ENCODE data around the gene ABCA1.

- TF ChIP-seq CTCF (IDR thresholded peaks at IDR 0.05; ENCODE audit: low read depth, low read length) (no peak), POLR2A (IDR thresholded peaks at IDR 0.05; ENCODE audit: extremely low read depth, insufficient read length) (no peak), MYC (IDR thresholded peaks at IDR 0.05; ENCODE audit: low read depth, low read length) (no peak)
These were observed 48.2 kb downstream of the ABCA1 start for GRCh38 chr9:104879555-104880309.

Measured in NB4 (cell line).